GM12878 (cell line): ENCODE measurements around the gene SMIM1. TPM values are rescaled to one million over a fixed set of nuclear protein-coding genes. Genes with fewer than 3 reads are reported as not detected.

Experiments
- ATAC-seq: fragments of 200-7000 bp; cut with Tn5 transposase; 3 replicates; pipeline ENCODE4 v1.9.1; 2020; ENCODE audit warnings: mild to moderate bottlenecking, moderate library complexity
- BruUV-seq: library from RNA; stranded (reverse); fragments of 400-500 nt; replicated peaks from 2 replicates; lab custom pipeline; 2021; lab: Mats Ljungman, UMichigan
- CTCF ChIA-PET: fragments of 300-600 bp; sonication (Branson Sonifier 250); formaldehyde crosslinking; extraction: SDS; loops from one replicate; lab custom pipeline; 2021; ENCODE audit warnings: inconsistent platforms; lab: Yijun Ruan, JAX
- POLR2A ChIA-PET: fragments of 350-600 bp; formaldehyde crosslinking; extraction: SDS; loops from one replicate; lab custom pipeline; 2021; ENCODE audit warnings: inconsistent platforms; lab: Charles Lee
- RAD21 ChIA-PET: fragments of 300-600 bp; sonication (Branson Sonifier 250); formaldehyde crosslinking; loops from one replicate; lab custom pipeline; 2023; ENCODE audit warnings: antibody characterized with exemption; ENCODE audit not compliant: unreplicated experiment; lab: Charles Lee
- SMC1A ChIA-PET: fragments of 300-600 bp; sonication (Branson Sonifier 250); formaldehyde crosslinking; loops from one replicate; lab custom pipeline; 2023; ENCODE audit not compliant: unreplicated experiment, uncharacterized antibody; lab: Charles Lee
- DNase-seq: peaks from one replicate; pipeline ENCODE4 v3.0.0-alpha.2; 2011; ENCODE audit warnings: low read depth, low spot score
- FAIRE-seq: peaks from 3 replicates; lab custom pipeline; 2011; peaks lifted over from hg19 to GRCh38; lab: Jason Lieb, UNC
- H2AFZ ChIP-seq: 2 replicates; pipeline ENCODE4 v1.6.0; 2011; ENCODE audit warnings: low read depth, low read length, control low read depth; ENCODE audit not compliant: control insufficient read depth
- H3K27ac ChIP-seq: 2 replicates; pipeline ENCODE4 v1.5.1; 2011; ENCODE audit warnings: control low read depth; ENCODE audit not compliant: control insufficient read depth, insufficient read depth
- H3K27me3 ChIP-seq, 2 experiments: replicated peaks in 1 of 2; 2 replicates each; pipeline versions ENCODE4 v1.6.0 to v1.6.1; 2011; ENCODE audit warnings: low read length in 1 of 2; ENCODE audit not compliant: control insufficient read depth in 2 of 2, insufficient read depth in 2 of 2
- H3K36me3 ChIP-seq, 2 experiments: 2 replicates each; pipeline ENCODE4 v1.5.1; 2011; ENCODE audit warnings: low read length in 1 of 2; ENCODE audit not compliant: control insufficient read depth in 2 of 2, insufficient read depth in 2 of 2
- H3K4me1 ChIP-seq: 2 replicates; pipeline ENCODE4 v1.6.1; 2011; ENCODE audit warnings: mild to moderate bottlenecking, low read length, moderate library complexity, mixed read lengths; ENCODE audit not compliant: control insufficient read depth, insufficient read depth
- H3K4me2 ChIP-seq: 2 replicates; pipeline ENCODE4 v1.6.0; 2011; ENCODE audit warnings: control low read depth; ENCODE audit not compliant: control insufficient read depth, insufficient read depth
- H3K4me3 ChIP-seq: fragments of 200-600 bp; sonication (generic); 2 replicates; pipeline ENCODE4 v1.5.1; 2016
- H3K79me2 ChIP-seq: 2 replicates; pipeline ENCODE4 v1.6.0; 2011; ENCODE audit warnings: low read length; ENCODE audit not compliant: control insufficient read depth, insufficient read depth
- H3K9ac ChIP-seq: 2 replicates; pipeline ENCODE4 v1.8.0; 2011; ENCODE audit warnings: low read length, control low read depth, mixed read lengths; ENCODE audit not compliant: control insufficient read depth, insufficient read depth
- H3K9me3 ChIP-seq: replicated peaks from 3 replicates; pipeline ENCODE4 v1.5.1; 2011; ENCODE audit warnings: mild to moderate bottlenecking, low read length; ENCODE audit not compliant: control insufficient read depth, insufficient read depth
- H4K20me1 ChIP-seq: 2 replicates; pipeline ENCODE4 v1.6.0; 2011; ENCODE audit not compliant: control insufficient read depth, insufficient read depth
- CHD1 ChIP-seq: IDR thresholded peaks from 2 replicates; pipeline ENCODE4 v1.6.1; 2012; ENCODE audit warnings: low read depth, low read length, improper control_type of control experiment
- CUX1 ChIP-seq: IDR thresholded peaks from 2 replicates; pipeline ENCODE4 v1.6.1; 2012; ENCODE audit warnings: improper control_type of control experiment, low read depth, low read length; ENCODE audit not compliant: insufficient replicate concordance
- EED ChIP-seq: sonication (generic); IDR thresholded peaks from 2 replicates; pipeline ENCODE4 v1.6.1; 2016; ENCODE audit warnings: antibody characterized with exemption, low read depth
- IRF4 ChIP-seq: IDR thresholded peaks from 2 replicates; pipeline ENCODE4 v1.6.1; 2011; ENCODE audit warnings: low read depth, low read length
- JUND ChIP-seq: IDR thresholded peaks from 2 replicates; pipeline ENCODE4 v1.6.1; 2012; ENCODE audit warnings: low read depth, mild to moderate bottlenecking, low read length, improper control_type of control experiment, moderate library complexity
- NFYA ChIP-seq: IDR thresholded peaks from 2 replicates; pipeline ENCODE4 v1.6.1; 2011; ENCODE audit warnings: low read depth, mild to moderate bottlenecking, low read length, improper control_type of control experiment, borderline replicate concordance
- NR2C2 ChIP-seq: IDR thresholded peaks from 2 replicates; pipeline ENCODE4 v1.6.1; 2011; ENCODE audit warnings: borderline replicate concordance, low read depth; ENCODE audit not compliant: control insufficient read depth, insufficient read length
- NR2F1 ChIP-seq: fragments of 450-650 bp; conservative IDR thresholded peaks from 2 replicates; pipeline ENCODE4 v1.6.1; 2017; ENCODE audit warnings: mild to moderate bottlenecking
- PRDM15 ChIP-seq: fragments of 450-650 bp; formaldehyde crosslinking; IDR thresholded peaks from 2 replicates; pipeline ENCODE4 v1.4.0; 2020; ENCODE audit warnings: mild to moderate bottlenecking, moderate library complexity
- RELA ChIP-seq: fragments of 450-650 bp; IDR thresholded peaks from 2 replicates; pipeline ENCODE4 v1.8.0; 2014; ENCODE audit warnings: borderline replicate concordance; ENCODE audit not compliant: partially characterized antibody
- STAT1 ChIP-seq: fragments of 450-650 bp; conservative IDR thresholded peaks from 2 replicates; pipeline ENCODE4 v1.6.1; 2014; ENCODE audit warnings: antibody characterized with exemption, mild to moderate bottlenecking
- SUZ12 ChIP-seq: fragments of 200-600 bp; sonication (generic); IDR thresholded peaks from one replicate; pipeline ENCODE4 v1.6.1; 2018; ENCODE audit warnings: antibody characterized with exemption, mild to moderate bottlenecking; ENCODE audit not compliant: unreplicated experiment
- ZNF384 ChIP-seq: IDR thresholded peaks from 2 replicates; pipeline ENCODE4 v1.6.1; 2012; ENCODE audit warnings: low read depth, mild to moderate bottlenecking, low read length, improper control_type of control experiment, borderline replicate concordance
- WGBS: methylation state at CpG from one replicate; pipeline ENCODE4 v1.1.6; 2016; ENCODE audit warnings: low lambda C conversion rate; ENCODE audit not compliant: insufficient replicate concordance, insufficient coverage; ENCODE audit errors: missing lambda C conversion rate; 5-methylcytosine and 5-hydroxymethylcytosine counted together
- in situ Hi-C: fragments of 300-500 bp; cut with MboI; formaldehyde crosslinking; loops from 9 replicates; pipeline ENCODE4 v1.14.3; 2018; ENCODE audit warnings: mixed read lengths
- intact Hi-C: fragments of 100-400 bp; cut with micrococcal nuclease; formaldehyde crosslinking; loops from one replicate; pipeline ENCODE4 v1.14.2; 2022; ENCODE audit not compliant: unreplicated experiment
- polyA plus RNA-seq, 11 experiments: library from polyadenylated mRNA; depleted of rRNA in 4 of 11; unstranded in 6 of 11; stranded (reverse) in 5 of 11; fragments of >200 nt; fragmentation: Nextera tagmentation in 4 of 11; fragmentation: Illumina TruSeq in 1 of 11; extraction: Ambion mirVana in 4 of 11; extraction: Trizol in 1 of 11; gene quantifications; 1 replicate in 1 of 11; 2 replicates in 10 of 11; pipeline versions ENCODE4 v1.2.1 to v1.2.3, GENCODE V29; 2011 to 2016; ENCODE audit warnings: inconsistent platforms in 2 of 11, missing spikeins in 2 of 11, low read depth in 1 of 11
- total RNA-seq, 4 experiments: library from RNA; depleted of rRNA in 3 of 4; stranded (reverse); fragments of >200 nt in 3 of 4; fragmentation: Illumina TruSeq in 1 of 4; extraction: Trizol in 1 of 4; gene quantifications; 2 replicates each; pipeline versions ENCODE4 v1.2.1 to v1.2.3, GENCODE V29; 2013 to 2021
- TF ChIP-seq, protein P1 (sequence below): fragments of 450-650 bp; IDR thresholded peaks from 2 replicates; pipeline ENCODE4 v1.6.1; 2016; ENCODE audit warnings: mild to moderate bottlenecking

SMIM1 gene
- total and polyA plus RNA-seq, 10 of the 15 experiments (the other 5 are each of a cell fraction or from before 2014, with no cell fraction given) = 0.30 to 0.37 TPM; not detected in 8

DNA sequence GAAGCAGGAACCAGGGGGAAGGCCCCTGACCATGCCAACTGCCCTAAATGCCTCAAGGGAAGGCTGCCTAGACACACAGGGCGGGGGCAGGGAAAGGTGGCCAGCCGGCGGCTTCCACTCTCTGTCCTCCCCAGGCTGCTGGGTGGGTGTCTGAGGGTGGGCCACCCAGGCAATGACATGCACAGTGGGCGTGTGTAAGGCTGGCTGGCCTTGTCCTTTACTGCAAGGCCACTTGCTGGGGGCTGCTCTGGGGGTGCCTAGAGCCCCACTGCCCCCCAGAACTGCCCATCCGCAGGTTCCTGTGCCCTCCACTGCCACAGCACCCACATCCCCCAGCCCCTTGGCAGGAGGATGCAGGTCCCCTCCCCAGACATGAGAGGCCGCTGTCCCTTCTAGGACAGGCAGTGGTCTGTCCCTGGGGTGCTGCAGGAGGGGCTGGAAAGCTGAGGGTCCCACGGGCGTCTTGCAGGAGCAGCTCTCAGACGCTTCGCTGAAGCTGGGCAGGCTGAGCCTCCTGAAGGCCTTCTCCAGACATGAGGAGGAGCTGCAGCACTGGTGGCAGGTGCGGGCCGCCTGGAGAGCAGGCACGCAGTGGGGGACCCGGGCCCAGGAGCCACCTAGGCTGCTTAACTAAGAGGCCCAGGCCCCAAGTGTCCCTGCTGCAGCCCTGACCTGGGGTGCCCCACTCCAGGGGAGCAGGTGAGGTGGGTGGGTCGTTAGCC is 10.2 kb upstream of the SMIM1 start:
- in situ Hi-C loops (no loop called here), intact Hi-C loops (no loop called here)
- no peak overlapping the region for H3K4me3 ChIP-seq
- no peak overlapping the region for H3K4me2 ChIP-seq
- BruUV-seq = no TSS peak
- no peaks in the 10 kb centered on the region for H3K79me2 ChIP-seq
- ChIA-PET SMC1A (no interaction called here), RAD21 (no interaction called here), CTCF (no interaction called here), POLR2A (no interaction called here)
- ATAC-seq (no peak), FAIRE-seq (no peak), DNase-seq (no peak)
- no peaks in the 10 kb centered on the region for H3K27me3 ChIP-seq
- no peaks in the 10 kb centered on the region for H3K4me1 ChIP-seq
- H4K20me1 ChIP-seq = no peaks in the 10 kb centered on the region
- H3K36me3 ChIP-seq = no peaks in the 10 kb centered on the region
- no peak overlapping the region for H2AFZ ChIP-seq
- no peak overlapping the region for H3K27ac ChIP-seq
- H3K9ac ChIP-seq = no peak overlapping the region
- H3K9me3 ChIP-seq = no peaks in the 10 kb centered on the region
- 49% methylated on average over 15 of the region's 15 CpGs for WGBS
- no peak for TF ChIP-seq RELA
- TF ChIP-seq NR2C2 = no peak
- no peak for TF ChIP-seq CHD1
- TF ChIP-seq IRF4 = no peak
- no peak for TF ChIP-seq EED
- no peak for TF ChIP-seq JUND
- no peak for TF ChIP-seq NFYA
- TF ChIP-seq PRDM15 (CRISPR knock-in tag) = no peak
- no peak for TF ChIP-seq ZNF384
- TF ChIP-seq, protein P1, sequence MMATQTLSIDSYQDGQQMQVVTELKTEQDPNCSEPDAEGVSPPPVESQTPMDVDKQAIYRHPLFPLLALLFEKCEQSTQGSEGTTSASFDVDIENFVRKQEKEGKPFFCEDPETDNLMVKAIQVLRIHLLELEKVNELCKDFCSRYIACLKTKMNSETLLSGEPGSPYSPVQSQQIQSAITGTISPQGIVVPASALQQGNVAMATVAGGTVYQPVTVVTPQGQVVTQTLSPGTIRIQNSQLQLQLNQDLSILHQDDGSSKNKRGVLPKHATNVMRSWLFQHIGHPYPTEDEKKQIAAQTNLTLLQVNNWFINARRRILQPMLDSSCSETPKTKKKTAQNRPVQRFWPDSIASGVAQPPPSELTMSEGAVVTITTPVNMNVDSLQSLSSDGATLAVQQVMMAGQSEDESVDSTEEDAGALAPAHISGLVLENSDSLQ = no peak
- no peak for TF ChIP-seq STAT1
- TF ChIP-seq NR2F1 = no peak
- TF ChIP-seq SUZ12 = no peak
- TF ChIP-seq CUX1 = no peak
